GM19043 (cell line): ENCODE data around the gene ADIG.
"Not testable (repeated sequence)": the region's sequence is repeated elsewhere in the genome, so short reads cannot be mapped to it uniquely, and the experiment has no call there.

Experiments
- ATAC-seq: cut with Tn5 transposase; IDR thresholded peaks from one replicate; pipeline ENCODE4 v1.9.1; 2021; ENCODE audit warnings: low read depth; ENCODE audit not compliant: unreplicated experiment

Gene ADIG

DNA sequence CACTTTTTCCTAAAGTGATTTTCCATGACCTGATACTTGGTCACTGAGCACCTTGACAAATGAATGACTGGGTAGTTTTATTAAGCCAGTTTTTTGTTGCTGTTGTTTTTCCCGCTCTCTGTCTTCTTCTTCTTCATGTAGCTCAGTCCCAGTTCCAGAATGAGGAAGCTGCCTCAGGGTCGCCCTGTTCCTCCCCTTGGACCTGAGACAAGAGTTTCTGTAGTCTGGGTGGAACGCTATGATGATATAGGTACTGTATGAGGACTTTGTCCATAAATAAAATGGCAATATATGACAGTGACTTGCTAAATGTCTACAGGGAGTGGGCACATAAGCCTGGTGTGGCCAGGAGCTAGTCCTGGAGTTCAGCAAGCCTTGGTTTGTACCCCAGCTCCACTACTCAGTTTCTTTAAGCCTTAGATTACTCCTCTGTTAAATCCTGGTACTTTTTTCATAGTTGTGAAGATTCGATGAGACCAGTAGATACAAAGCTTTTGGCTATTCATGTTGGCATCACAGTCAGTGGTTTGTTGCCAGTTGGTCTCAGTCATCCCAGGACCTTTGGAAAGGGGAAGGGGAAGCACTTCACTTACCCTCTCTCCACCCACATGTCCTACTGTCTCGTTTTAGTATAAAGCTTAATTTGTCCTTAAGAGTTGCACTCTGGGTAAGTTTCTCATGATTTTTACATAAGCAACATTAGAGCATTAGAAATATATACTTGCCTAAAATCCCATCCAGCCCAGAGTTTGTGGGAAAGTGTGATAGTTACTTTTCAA, 11.1 kb upstream of the ADIG start:
- ATAC-seq: no peak

DNA sequence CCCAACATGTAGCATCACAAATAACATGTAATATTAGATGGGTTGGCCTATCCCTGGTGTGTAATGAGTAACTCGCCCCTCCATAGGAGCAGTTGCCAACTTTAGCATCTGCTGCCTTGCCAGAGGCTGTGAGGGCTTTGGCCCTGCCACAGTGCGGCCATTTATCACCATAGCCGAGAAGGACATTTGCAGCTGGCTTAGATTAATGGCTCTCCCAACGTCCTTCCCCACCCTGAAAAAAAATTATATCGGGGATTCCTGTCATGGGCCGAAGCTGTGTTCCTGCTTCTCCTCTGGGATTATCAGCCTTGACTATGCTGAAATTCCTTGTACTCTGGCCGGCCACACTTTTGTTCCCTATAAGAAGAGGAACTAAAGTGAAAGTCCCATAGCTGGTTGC, 7.6 kb upstream of the ADIG start:
- ATAC-seq: no peak

DNA sequence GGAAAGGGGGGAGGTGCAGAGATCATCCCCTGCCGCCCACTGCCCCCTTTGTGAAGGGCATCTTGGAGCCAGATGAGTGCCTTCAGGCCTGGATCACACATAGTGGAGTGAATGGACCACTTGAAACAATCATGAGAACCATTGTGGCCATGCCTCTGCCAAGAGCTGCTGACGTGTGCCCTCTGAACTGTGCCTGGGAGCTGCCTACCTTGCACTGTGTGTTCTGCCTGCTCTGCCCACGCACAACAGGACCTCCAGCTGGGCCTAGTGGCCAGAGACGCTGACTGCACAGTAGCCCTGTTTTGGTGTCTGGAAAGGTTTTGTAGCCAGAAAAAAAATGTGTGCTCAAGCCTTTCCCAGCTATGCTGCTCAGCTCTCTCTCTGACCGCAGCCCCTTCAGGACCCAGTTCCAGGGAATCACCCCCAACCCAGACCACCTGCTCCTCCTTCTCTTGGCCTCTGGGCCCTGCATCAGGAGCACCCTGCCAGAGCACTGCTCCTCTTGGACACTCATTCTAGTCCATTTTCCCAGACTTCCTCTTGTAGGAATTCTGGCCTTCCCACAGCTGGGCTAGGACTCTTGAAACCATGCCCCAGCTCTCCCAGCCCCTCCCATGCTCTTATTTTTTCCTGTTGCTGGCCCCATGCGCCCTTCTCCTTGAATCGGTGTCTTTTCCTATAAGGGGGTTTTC, 1.6 kb upstream of the ADIG start:
- no peak for ATAC-seq

DNA sequence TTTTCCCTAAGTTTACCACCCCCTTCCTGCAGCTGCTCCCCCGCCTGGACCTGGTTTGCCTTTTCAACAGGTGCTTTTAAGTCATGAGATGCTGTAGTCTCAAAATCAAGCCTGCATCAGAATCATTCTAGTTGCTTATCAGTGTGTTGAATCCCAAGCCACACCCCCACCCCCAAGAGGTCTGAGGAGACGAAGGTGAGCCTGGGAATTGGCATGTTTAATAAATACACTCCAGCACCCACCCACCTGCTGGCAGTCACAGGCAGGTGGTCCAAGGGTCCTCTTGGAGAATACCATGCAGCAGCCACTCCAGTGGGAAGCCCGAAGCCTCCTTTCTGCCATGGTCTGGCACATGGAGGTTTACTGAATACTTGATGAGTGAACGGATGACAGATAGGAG, 1.1 kb upstream of the ADIG start:
- no peak for ATAC-seq

DNA sequence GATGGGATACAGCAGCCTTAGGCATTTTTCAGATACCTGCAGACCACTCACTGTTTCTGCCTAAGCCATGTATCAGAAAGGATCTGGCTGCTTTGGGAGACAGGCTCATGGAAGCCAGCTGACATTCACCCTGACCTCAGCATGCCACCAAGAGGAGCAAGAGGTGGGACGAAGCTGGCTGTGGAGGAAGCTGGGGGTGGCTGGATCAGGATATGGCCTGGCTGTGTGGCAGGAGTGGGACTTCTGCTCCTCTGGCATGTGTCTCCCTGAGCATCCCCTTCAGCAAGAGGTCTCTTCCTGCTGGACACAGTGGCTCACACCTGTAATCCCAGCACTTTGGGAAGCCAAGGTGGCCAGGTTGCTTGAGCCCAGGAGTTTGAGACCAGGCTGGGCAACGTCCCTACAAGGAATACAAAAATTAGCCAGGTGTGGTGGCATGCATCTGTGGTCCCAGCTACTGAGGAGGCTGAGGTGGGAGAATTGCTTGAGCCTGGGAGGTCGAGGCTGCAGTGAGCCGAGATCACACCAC, 897 bp downstream of the ADIG start:
- ATAC-seq: no peak

DNA sequence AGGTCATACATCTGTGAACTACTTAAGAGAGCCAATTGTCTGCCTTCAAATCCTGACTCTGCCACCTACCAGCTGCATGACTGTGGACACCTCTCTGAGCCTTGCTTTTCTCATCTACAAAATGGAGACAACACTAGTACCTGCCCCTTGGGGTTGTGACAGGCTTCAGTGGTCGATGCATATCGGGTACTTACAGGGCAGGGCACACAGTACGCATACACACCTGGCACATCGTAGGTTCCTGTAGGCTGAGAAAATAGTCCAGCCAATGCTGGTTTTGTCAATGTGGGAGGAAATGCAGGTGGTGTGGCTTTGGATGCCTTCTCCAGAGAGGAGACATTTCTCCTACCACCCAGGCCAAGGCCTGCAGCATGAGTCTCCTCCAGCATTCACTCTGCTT, 2.3 kb downstream of the ADIG start:
- ATAC-seq: no peak

DNA sequence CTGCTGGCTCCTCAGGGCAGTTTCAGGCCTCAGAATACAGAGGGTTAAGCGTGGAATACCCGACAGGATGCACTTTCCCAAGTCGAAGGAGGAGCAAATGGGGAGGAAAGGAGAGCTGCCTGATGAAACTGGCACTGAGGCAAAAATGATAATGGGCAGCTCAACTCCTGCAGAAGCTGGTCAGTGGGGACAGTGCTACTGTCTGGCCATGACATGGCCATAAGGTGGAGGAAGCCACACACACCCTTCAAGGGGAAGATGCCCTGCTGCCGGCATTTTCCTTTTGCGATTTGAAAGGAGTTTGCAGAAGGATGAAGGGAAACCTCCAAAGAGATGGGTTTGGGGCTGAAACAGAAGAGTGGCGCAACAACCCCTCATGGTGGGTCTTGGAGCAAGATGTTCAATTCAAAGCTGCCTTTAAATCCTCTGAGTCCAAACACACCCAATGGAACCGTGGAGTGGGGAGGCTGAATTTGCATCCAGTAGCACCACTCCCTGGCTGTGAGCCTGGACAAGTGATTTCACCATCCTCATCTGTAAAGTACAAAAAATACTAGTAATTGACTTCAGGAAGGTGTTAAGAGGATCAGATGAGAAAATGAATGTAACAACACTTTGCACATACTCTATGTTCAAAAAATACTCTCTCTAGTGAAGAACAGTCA, 3.2 kb downstream of the ADIG start:
- ATAC-seq: no peak

DNA sequence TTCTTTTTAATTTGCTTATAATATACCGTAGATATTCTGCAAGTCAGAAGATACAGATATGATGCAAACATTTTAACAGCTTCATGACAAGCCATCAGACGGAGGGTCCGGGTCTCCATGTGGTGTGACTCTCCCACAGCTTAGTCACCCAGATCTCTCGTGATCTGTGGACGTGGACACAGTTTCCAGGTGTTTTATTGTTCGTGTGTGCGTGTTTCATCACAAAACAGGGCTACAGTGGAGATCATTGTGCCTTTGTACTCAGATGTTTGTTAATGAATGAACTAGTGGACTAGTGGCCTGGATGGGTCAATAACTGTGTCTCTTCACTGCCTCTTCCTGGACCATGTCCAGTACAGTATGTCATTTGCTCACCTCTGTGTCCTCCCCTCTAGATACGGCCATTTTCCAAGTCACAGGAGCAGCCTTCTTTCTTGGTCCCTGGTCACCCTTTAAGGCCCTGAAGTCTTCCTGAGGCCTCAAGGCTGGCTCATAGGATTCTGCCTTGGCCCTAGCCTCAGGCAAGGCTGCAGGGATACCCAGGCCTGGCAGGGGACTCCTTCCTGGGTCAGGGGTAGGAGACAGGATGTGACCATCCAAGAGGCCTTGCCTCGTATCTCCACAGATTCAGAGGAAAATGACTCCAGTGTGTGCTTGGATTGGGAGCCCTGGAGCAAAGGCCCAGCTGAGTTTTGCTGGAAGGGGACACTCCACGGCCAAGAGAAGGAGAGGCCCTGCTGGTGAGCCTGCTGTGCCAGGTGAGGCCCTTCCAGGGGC, 4.6 kb downstream of the ADIG start:
- ATAC-seq: no peak

DNA sequence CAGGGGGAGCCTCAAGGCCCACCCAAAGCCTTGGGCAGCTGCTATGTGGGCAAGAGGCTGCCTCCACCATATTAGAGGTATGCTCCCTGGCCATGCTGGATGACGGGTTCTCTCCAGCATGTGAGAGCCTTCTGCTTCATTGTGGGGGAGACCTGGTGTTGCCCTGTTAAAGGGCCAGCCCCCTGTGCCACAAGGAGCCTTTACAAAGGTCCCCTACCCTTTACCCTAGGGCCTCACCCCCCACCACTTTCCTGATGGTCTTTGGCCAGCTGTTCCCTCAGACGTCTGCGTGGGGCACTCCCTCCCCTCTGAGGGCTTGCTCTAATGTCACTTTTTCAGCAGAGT, 5.2 kb downstream of the ADIG start:
- ATAC-seq: no peak

DNA sequence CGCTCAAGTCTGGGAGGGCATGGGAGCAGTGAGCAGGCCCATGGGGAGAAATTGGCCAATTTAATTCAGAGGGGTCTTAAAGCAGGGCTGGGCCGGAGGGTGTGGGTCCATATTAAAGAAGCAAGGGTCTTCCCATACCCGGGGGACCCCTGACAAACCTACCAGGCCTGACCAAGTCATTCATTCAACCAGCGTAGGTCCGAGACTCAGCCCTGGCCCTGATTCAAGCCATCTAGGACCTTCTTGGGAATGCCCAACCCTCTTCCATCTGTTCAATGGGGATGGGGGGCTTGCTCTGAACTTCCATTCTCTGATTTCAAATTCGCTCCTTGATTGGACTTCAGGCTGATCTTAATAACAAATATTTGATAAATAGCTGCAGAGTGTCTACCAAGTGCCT, 7.3 kb downstream of the ADIG start:
- ATAC-seq: no peak

DNA sequence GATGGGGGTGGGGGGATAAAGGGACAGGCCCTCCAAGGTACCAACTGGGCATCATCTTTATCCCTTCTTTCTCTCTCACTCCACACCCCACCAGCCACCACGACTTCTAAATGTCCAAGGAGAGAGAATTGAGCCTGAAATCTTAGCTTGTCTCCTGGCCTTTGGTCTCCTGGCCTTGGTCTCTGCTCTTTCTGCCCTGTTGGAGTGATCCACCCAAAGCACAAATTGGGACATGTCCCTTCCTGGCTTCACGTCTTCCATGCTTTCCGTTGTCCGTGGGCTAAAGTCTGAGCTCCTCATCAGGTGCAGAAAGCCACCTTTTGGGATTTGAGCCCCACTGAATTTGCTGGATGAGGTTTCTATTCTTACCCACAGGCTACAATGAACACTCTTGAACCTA, 8.4 kb downstream of the ADIG start:
- ATAC-seq: no peak

DNA sequence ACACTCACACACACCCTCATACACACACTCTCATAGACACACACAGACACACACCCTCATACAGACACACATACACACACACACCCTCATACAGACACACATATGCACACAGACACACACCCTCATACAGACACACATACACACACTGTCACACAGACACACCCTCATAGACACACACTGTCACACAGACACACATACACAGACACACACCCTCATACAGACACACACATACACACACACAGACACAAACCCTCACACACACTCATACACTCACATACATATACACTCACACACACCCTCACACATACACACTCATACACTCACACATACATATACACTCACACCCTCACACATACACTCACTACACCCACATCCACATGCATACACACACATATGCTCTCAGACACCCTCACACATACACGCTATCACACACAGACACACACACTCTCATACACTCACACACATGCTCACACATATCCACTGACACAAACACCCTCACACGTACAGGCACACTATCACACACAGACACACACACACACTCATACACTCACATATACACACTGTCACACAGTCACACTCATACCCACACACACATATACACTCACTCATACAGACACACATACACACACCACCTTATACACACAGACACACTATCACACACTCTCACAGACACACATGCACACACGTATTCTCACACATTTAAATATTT, 9.1 kb downstream of the ADIG start:
- no peak for ATAC-seq

DNA sequence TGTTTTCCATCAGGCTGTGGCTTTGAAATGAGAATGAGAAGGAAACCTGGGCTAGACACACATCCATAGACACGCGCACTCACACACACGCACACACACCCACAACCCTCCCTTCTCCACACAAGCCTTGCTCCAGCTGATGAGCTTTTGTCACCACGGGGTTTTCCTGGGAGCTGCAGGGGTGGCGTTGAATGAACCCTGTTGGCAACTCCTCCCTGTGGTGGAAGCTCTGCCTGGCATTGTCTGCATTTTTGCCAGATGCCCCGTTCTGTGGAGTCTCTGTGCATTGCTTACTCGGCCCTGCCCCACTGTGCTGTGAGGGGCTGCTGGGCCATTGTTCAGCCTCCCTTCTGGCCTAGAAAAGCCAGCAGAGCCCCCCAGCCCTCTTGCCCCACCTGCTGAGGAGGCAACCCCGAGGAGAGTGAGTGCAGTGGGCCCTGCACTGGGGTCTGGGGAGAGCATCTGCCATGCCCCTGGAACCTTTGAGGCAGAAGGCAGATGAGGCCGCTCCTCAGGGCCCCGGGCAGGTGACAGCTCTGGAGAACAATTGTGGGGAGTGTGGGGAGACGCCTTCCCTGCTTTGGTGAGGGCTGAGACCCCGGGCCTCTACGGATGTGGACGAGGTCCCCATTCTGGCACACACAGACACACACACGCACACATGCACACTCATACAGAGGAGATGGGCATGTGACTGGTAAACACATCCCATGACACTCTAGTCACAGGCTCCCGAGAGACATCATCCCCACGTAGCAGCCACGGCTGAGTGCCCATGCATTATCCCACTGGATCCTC, 9.9 kb downstream of the ADIG start:
- no peak for ATAC-seq

DNA sequence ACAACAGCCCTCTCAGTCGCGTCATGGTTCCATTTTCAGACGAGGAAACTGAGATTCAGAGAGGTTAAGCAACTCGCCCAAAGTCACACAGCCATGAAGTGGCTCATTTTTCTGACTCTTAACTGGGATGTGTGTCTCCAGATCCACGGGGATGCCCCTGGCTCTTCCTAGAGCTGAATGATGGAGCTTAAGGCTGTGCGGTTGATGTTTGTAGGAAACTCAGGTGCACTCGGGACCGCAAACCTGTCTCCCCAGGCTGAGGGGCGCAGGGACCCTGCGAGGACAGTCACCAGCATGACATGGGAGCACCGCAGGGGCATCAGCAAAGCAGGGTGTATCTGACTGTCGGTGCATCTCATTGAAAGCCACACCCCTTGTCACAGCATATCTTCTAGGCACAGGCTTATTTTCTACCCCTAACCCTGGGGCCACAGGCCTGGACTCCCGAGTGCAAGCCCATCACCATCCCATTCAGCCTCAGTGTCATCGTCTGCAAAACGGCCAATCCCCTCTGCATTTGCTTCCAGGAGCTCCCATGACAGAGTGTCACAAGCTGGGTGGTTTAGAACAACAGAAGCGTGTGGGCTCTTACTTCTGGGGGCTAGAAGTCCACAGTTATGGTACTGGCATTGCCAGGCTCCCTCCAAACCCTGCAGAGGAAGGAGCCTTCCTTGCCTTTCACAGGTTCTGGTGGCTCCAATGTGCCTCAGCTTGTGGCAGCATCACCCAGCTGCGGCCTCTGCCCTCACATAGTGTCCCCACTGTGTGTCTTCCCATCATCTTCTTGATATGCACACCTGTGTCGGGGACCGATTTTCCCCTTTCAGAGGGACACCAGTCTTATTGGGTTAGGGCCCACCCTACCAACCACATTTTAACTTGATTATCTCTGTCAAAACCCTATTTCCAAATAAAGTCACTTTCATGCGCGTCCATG, 10.7 kb downstream of the ADIG start:
- no peak for ATAC-seq

DNA sequence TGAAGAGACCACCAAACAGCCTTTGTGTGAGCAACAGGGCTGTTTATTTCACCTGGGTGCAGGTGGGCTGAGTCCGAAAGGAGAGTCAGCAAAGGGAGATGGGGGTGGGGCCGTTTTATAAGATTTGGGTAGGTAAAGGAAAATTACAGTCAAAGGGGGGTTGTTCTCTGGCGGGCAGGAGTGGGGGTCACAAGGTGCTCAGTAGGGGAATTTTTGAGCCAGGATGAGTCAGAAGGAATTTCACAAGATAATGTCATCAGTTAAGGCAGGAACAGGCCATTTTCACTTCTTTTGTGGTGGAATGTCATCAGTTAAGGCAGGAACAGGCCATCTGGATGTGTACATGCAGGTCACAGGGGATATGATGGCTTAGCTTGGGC, 11.4 kb downstream of the ADIG start:
- not testable (repeated sequence) for ATAC-seq

DNA sequence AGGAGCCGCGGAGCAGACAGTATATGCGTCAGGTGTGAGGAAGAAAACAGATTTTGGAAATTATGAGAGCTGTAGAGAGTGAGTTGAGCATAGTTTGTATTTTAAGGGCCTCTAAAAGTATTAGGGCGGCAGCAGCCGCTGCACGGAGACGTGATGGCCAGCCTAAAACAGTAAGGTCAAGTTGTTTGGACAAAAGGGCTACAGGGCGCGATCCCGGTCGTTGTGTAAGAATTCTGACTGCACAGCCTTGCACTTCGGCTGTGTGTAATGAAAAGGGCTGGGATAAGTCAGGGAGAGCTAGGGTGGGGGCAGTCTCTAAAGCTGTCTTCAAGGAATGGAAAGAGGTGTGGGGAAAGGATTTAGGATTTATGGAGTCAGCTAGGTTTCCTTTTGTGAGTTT, 13.3 kb downstream of the ADIG start:
- ATAC-seq: not testable (repeated sequence)

DNA sequence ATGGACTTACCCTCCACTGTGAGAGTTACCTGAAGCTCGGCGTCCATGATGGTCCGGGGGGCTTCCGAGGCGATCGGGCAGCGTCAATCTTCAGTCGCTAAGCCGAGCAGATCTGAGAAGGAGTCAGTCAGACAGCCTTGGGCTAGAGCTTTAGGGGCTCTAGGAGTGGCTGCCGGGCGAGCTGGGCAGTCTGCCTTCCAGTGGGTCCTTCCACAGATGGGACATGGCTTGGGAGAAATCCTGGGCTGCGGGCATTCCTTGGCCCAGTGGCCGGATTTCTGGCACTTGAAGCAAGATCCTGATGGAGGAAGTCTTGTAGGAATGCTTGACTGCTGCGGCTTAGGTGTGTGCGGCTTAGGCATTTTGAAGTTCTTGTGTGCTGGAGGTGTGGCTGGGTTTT, 14.9 kb downstream of the ADIG start:
- ATAC-seq: not testable (repeated sequence)

DNA sequence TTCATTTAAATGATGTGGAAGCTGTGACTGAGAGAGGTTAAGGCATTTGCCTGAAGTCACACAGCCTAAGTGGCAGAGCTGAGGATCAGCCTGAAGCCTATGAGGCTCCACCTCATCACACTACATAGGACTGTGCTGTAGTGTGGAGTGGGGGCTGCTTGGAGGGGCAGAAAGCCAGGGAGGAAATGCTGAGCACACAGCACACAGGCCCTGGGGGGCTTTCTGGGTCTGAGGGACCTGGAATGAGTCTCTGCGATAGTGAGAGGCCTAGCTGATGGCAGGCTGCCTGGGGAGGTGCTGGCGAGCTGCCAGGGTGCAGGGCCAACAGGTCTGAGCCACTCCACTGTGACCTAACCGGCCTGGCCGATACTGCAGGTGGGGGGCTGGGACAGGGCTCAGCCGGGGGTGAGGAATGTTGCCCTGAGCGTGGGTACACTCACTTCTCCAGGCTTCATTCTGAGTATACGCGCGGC, 18.4 kb downstream of the ADIG start:
- no peak for ATAC-seq
